IPS-NIHi7 (cell line): Measurements from ENCODE around the gene MAPKBP1.

Source experiments
- DNase-seq: peaks from one replicate; pipeline ENCODE4 v3.0.0; 2012; ENCODE audit warnings: mixed read lengths; ENCODE audit errors: extremely low spot score

Gene MAPKBP1

GRCh38 chr15:41869770-41870688 lies 95.7 kb downstream of the MAPKBP1 start:
- DNase-seq = no peak

DNA sequence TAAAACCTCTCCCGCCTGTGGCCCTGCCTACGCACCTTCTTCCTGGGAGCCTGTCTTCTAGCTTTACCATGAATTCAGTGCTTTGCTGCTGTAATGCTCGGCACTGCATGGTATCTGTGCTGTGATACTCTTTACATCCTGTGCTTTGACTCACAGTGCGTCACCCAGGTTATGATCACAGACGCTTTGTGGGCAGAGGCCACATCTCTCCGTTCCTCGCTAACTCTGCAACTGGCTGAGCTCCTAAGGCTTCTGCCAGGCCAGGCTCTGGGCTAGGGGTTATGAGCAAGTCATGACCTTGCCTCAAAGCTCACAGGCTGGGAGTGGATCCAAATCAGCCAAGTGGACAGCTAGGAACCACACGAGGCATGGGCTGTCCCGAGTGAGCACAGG lies 96.4 kb downstream of the MAPKBP1 start:
- DNase-seq = no peak

DNA sequence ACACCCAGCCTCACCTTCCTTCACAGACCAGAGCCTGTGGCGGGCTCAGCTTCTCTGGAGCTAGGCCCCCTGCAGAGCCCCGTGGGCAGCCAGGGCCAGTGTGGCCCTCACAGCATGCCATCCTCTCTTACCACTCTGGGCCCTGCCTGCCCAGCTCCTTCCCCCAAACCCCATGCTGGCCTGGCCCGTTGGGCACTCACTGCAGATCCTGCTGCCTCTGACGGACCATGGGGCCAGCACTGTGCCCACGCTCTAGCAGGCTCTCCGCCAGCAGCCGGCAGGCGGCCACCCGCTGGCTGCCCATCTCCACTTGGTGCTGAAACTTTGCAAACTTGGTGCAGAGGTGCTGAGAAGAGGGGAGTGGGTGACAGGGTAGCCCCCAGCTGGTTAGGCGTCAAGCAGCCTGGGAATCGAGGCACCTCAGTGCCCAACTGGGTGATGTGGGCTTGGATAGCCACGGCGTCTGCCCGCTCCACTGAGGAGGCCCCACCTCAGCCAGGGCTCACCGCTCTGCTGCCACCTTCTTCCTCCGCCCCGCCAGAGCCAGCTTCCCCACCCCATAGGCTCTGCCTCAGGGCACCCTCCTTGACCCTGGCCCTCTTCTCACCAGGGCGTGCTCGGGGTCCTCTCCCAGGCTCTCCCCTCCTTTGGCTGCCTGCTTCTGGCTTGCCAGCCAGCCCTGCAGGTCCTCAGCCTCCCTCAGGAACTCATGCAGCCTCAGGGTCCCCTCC lies 97.1 kb downstream of the MAPKBP1 start:
- no peak for DNase-seq

DNA sequence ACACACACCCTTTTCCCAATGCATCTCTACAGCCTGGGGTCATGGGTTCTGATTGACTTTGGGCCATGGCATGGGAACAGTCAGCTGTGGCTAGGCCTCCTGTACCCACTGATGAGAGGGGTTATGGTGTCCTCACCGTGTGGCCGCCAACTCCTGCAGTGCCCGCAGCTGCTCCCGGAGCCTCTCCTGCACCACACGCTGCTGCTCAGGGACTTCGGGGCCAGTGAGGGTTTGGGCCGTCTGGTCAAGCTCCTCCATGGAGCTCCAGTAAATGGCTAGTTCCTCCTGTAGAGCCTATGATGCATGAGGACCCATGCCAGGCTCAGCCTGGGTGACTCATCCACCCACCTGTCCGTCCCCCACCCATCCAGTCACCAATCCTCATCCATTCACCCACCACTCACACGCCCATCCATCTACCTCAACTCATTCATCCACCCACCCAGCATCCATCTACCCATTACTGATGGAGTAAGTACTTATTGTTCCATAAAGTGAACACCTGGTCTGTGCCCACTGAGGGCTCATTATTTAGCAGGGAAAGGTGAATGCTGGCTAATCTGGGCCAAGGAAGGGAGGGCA lies 98.0 kb downstream of the MAPKBP1 start:
- no peak for DNase-seq

GRCh38 chr15:41873711-41874110 lies 99.4 kb downstream of the MAPKBP1 start:
- DNase-seq = no peak

DNA sequence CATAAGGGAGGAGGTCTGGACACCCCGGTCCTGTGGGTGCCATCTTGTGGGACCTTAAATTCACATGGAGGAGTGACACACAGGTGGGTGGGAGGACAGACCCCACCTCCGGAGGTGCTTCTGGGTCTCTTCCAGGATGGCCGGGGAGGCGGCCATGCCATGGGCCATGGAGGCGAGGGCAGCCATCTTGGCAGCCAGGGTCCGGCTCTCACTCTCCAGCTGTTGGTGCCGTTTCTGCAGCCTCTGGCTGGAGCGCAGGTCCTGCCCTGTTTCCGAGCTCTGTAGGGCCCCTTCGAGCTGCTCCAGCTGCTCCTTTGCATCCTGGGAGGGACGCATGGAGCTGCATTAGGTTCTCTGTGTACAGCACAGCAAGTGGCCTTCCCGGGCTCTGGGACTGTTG lies 100.5 kb downstream of the MAPKBP1 start:
- DNase-seq = no peak

- no peak for DNase-seq
Observed at GRCh38 chr15:41876007-41876406, 101.7 kb downstream of the MAPKBP1 start.

DNA sequence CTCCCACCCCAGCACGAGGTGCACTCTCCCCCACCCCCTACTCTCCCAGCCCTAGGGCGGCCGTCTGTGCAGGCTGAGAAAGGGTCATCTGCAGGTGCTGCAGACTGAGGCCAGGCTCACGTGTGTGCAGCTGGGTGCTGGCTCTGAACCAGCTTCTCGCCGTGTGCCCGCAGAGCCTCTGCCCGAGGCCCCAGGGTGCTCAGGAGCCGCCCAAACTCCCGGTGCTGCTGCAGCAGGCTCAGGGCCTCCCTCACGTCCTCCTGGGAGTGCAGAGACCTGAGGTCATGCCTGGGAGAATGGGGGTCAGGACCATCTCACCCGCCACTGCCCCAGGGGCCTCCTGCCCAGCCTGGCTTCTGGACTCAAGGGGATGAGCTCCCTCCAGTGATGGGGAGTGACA lies 102.4 kb downstream of the MAPKBP1 start:
- DNase-seq = no peak
